Measurements from ENCODE around the gene ZBTB40. TPM values are rescaled to one million over a fixed set of nuclear protein-coding genes. Genes with fewer than 3 reads are reported as not detected.

ZBTB40 gene
- total RNA-seq, 1 donor from 2014 or later, result 13.0 TPM

DNA sequence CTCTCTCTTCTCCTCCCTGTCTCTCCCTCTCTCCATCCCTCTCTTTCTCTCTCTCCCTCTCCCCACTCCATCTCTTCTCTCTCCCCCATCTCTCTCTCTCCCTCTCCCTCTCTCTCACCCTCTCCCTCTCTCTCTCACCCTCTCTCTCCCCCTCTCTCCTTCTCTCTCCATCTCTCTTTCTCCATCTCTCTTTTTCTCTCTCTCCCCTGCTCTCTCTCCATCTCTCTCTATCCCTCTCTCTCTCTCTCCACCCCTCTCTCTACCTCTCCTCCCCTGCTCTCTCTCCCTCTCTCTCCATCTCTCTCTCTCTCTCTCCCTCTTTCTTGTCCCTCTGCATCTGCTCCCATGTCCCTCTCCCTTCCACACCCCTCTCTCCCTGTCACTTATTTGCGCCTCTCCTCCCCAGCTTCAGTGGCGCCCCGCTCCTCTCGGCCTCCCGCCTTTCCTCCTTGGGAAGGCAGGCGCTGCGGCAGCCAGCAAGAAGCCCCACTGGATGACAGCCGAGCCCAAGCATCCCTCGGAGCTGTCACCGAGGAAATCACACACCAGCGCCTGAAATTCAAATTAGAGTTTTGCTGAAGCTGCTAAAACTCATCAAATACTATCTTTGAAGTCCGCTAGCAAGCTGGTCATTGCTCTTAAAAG, 96.3 kb downstream of the ZBTB40 start:
- Histone ChIP-seq H3K27me3 (no peaks in the 10 kb centered on the region), H3K27ac (no peak overlapping the region), H3K4me1 (no peaks in the 10 kb centered on the region), H3K36me3 (no peaks in the 10 kb centered on the region), H3K9me3 (no peaks in the 10 kb centered on the region), H3K4me3 (no peak overlapping the region)
- TF ChIP-seq, protein P1, sequence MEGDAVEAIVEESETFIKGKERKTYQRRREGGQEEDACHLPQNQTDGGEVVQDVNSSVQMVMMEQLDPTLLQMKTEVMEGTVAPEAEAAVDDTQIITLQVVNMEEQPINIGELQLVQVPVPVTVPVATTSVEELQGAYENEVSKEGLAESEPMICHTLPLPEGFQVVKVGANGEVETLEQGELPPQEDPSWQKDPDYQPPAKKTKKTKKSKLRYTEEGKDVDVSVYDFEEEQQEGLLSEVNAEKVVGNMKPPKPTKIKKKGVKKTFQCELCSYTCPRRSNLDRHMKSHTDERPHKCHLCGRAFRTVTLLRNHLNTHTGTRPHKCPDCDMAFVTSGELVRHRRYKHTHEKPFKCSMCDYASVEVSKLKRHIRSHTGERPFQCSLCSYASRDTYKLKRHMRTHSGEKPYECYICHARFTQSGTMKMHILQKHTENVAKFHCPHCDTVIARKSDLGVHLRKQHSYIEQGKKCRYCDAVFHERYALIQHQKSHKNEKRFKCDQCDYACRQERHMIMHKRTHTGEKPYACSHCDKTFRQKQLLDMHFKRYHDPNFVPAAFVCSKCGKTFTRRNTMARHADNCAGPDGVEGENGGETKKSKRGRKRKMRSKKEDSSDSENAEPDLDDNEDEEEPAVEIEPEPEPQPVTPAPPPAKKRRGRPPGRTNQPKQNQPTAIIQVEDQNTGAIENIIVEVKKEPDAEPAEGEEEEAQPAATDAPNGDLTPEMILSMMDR (IDR thresholded peaks at IDR 0.05), result no peak
- intact Hi-C loops (cut with DNase I), result no loop called here
- no peak for DNase-seq (ENCODE audit: low spot score in 2 of 2)

DNA sequence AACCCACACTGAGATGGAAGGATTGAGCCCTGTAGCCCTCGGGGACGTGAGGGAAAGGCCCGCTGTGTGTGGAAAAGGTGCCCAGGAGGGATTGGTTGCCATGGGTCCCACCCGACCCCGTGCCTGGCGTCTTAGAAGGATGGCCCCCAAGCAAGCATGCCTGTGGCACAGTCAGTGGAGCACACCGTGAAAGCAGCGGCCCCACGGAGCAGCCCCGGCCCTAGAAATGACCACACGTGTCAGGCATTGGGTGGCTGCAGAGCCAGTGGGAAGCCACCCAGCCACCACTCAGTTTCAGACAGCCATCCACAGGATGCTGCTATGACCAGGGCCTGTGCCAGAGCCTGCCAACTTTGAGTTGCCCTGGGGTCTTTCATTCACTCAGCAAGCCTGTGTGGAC, 98.4 kb downstream of the ZBTB40 start:
- no peaks in the 10 kb centered on the region for H3K27me3 ChIP-seq
- intact Hi-C loops (cut with DNase I), result no loop called here
- H3K4me1 ChIP-seq, result no peaks in the 10 kb centered on the region
- no peak overlapping the region for H3K4me3 ChIP-seq
- TF ChIP-seq, protein P1 (IDR thresholded peaks at IDR 0.05), result no peak
- H3K27ac ChIP-seq, result no peak overlapping the region
- DNase-seq (ENCODE audit: low spot score in 2 of 2), result no peak
- no peaks in the 10 kb centered on the region for H3K9me3 ChIP-seq
- no peaks in the 10 kb centered on the region for H3K36me3 ChIP-seq

DNA sequence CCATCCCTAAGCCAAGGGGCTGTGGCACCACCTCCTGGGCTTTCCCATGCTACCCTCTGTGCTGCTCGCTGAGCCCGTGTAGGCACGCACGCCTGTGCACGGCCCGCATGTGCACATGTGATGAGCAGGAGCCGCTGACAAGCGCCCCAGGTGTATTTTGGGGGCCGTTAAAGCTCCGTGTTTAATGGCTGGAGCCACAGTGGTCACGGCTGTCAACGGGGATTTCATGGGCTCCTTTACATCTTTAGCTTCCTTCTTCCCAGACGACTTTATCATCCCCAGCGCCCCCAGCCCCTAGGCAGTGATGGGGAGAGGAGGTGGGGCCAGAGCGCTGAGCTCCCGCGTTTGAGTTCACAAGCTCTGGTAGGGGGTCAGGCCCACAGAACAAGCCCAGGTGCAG, 99.9 kb downstream of the ZBTB40 start:
- no peak for DNase-seq (ENCODE audit: low spot score in 2 of 2)
- intact Hi-C loops (cut with DNase I), result no loop called here
- Histone ChIP-seq H3K4me1 (no peaks in the 10 kb centered on the region), H3K27me3 (no peaks in the 10 kb centered on the region), H3K27ac (no peak overlapping the region), H3K36me3 (no peaks in the 10 kb centered on the region), H3K9me3 (no peaks in the 10 kb centered on the region), H3K4me3 (no peak overlapping the region)
- TF ChIP-seq, protein P1 (IDR thresholded peaks at IDR 0.05), result no peak

DNA sequence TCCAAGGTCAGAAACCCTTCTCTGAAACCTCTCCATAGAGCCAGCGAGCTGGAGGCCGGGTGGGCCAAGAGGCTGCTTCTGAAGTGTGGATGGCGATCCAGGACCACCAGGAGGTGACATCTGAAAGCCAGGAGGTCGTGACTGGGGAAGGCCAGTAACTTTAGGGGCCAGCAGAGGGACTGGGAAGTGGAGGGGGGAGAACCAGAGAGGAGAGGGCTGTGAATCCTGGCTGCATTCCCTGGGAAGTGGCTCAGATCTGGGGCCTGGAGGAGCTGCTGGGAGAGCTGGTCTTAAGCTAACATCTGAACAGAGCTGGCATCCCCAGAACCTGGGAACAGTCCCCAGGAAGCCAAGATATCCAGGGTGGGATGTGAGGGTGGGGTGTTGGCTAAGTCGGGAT, 100.4 kb downstream of the ZBTB40 start:
- no peak overlapping the region for H3K27ac ChIP-seq
- no peaks in the 10 kb centered on the region for H3K27me3 ChIP-seq
- no peaks in the 10 kb centered on the region for H3K4me1 ChIP-seq
- no peaks in the 10 kb centered on the region for H3K9me3 ChIP-seq
- H3K4me3 ChIP-seq, result no peak overlapping the region
- TF ChIP-seq, protein P1 (IDR thresholded peaks at IDR 0.05), result no peak
- no peaks in the 10 kb centered on the region for H3K36me3 ChIP-seq
- no peak for DNase-seq (ENCODE audit: low spot score in 2 of 2)
- intact Hi-C loops (cut with DNase I), result no loop called here

DNA sequence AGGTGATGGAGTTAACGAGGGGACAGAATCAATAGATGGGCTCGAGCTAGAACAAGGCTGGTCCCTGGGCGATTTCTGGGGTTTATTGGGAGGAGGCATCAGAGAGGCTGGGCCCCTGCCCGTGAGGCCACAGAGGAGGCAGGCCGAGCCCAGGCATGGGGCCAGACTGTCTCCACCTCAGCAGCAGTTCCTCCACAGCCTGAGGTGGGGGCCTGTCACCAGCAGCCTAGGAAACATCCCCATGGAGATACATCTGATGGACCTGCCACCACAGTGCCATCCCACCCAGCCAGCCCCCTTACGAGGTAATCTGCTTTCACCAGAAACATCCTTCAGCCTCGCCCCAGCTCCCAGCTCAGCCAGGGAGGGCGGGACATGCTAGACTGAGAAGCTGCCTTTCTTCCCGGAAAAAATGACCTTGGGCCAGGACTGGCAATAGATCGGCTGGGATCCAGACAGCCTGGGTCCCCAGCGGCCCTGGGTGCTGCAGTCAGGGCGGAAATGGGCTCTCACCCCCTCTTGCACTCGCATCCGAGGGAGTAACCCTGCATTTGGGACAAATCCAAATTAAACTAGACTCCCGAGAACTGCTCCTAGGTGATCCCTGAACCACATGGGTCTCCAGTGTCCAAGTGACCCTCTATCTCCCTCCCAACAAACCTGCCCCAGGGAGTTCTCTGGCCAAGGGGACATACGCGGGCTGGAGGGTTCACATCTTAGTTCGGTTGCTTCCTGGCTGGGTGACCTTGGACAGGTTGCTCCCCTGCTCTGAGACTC, 101.6 kb downstream of the ZBTB40 start:
- DNase-seq (ENCODE audit: low spot score in 2 of 2), result no peak
- Histone ChIP-seq H3K4me1 (no peaks in the 10 kb centered on the region), H3K36me3 (no peaks in the 10 kb centered on the region), H3K9me3 (no peaks in the 10 kb centered on the region), H3K4me3 (no peak overlapping the region), H3K27ac (no peak overlapping the region), H3K27me3 (no peaks in the 10 kb centered on the region)
- intact Hi-C loops (cut with DNase I), result no loop called here
- TF ChIP-seq, protein P1 (IDR thresholded peaks at IDR 0.05), result no peak
